Panc1 (cell line): ENCODE data around the gene DDX18.

Experiments
- CTCF ChIP-seq: fragments of 450-650 bp; IDR thresholded peaks from 2 replicates; pipeline ENCODE4 v1.5.1; 2017; ENCODE audit warnings: mild to moderate bottlenecking
- POLR2AphosphoS5 ChIP-seq: IDR thresholded peaks from 2 replicates; pipeline ENCODE4 v1.6.1; 2012; ENCODE audit warnings: mild to moderate bottlenecking, low read depth, low read length, moderate library complexity
- REST ChIP-seq, 2 experiments: IDR thresholded peaks; 2 replicates each; pipeline ENCODE4 v1.6.1; 2011 to 2012; ENCODE audit warnings: low read depth in 2 of 2, control low read depth in 1 of 2, low read length in 1 of 2, mild to moderate bottlenecking in 1 of 2, moderate library complexity in 1 of 2; ENCODE audit not compliant: insufficient read depth in 1 of 2
- SIN3A ChIP-seq: IDR thresholded peaks from 2 replicates; pipeline ENCODE4 v1.6.1; 2012; ENCODE audit warnings: low read depth, mild to moderate bottlenecking, low read length, moderate library complexity, borderline replicate concordance; ENCODE audit not compliant: insufficient read depth

DNA sequence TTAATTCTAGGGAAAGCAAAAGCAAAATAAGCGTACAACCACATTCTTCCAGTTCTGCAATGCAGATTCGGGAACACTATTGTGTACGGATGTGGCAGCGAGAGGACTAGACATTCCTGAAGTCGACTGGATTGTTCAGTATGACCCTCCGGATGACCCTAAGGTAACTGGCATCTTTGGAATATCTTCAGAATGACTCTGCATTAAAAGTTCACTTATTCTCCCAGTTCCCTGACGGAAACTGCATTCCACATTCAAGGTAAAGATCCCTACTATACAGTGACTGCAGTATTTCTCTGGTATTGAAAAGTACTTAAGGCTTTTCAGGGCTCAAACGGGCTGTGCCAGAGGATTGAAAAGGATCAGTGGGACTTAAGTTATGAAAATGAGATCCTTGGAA, 10.9 kb downstream of the DDX18 start:
- TF ChIP-seq CTCF (no peak), POLR2AphosphoS5 (no peak), REST (IDR thresholded peaks at IDR 0.05; ENCODE audit: insufficient read depth in 1 of 2, low read depth in 2 of 2, low read length in 1 of 2) (no peak), SIN3A (no peak)
